Mesenchymal stem cell (in vitro differentiated cells and primary cell): Measurements from ENCODE around the gene SEC24C. TPM values are rescaled to one million over a fixed set of nuclear protein-coding genes. Genes with fewer than 3 reads are reported as not detected.

ENCODE experiments used
- DNase-seq: peaks from one replicate; pipeline ENCODE4 v3.0.0-alpha.2; 2013
- H2AFZ ChIP-seq: one replicate; pipeline ENCODE4 v1.6.1; 2013; ENCODE audit warnings: low read depth, mild to moderate bottlenecking, control low read depth, inconsistent platforms, low read length, moderate library complexity
- H2AK5ac ChIP-seq: 2 replicates; pipeline ENCODE4 v1.6.1; 2013; ENCODE audit warnings: low read length, moderate library complexity, mild to moderate bottlenecking, inconsistent platforms; ENCODE audit not compliant: severe bottlenecking
- H2BK120ac ChIP-seq: one replicate; pipeline ENCODE4 v1.6.1; 2013; ENCODE audit warnings: low read depth, mild to moderate bottlenecking, inconsistent platforms, low read length, moderate library complexity
- H2BK12ac ChIP-seq, 2 experiments: one replicate each; pipeline ENCODE4 v1.6.1; 2013; ENCODE audit warnings: inconsistent platforms in 2 of 2, low read length in 2 of 2, mild to moderate bottlenecking in 2 of 2, moderate library complexity in 2 of 2, control low read depth in 1 of 2
- H2BK15ac ChIP-seq: one replicate; pipeline ENCODE4 v1.6.1; 2013; ENCODE audit warnings: mild to moderate bottlenecking, low read depth, inconsistent platforms; ENCODE audit not compliant: poor library complexity, severe bottlenecking
- H2BK5ac ChIP-seq: 2 replicates; pipeline ENCODE4 v1.6.1; 2013; ENCODE audit warnings: low read depth, mild to moderate bottlenecking, low read length, control low read depth, inconsistent platforms; ENCODE audit not compliant: poor library complexity, severe bottlenecking
- H3K14ac ChIP-seq, 2 experiments: one replicate each; pipeline ENCODE4 v1.6.1; 2013; ENCODE audit warnings: inconsistent platforms in 2 of 2, low read length in 2 of 2, control low read depth in 1 of 2, mild to moderate bottlenecking in 1 of 2, moderate library complexity in 1 of 2
- H3K18ac ChIP-seq, 2 experiments: one replicate each; pipeline ENCODE4 v1.6.1; 2013; ENCODE audit warnings: inconsistent platforms in 2 of 2, low read length in 2 of 2, control low read depth in 1 of 2, low read depth in 1 of 2, mild to moderate bottlenecking in 1 of 2
- H3K23ac ChIP-seq, 2 experiments: one replicate each; pipeline ENCODE4 v1.6.1; 2013; ENCODE audit warnings: inconsistent platforms in 2 of 2, low read length in 2 of 2, mild to moderate bottlenecking in 2 of 2, moderate library complexity in 2 of 2, control low read depth in 1 of 2
- H3K27ac ChIP-seq: 2 replicates; pipeline ENCODE4 v1.5.1; 2013; ENCODE audit warnings: mild to moderate bottlenecking, moderate library complexity, low read length, control low read depth, inconsistent platforms; ENCODE audit not compliant: poor library complexity, severe bottlenecking
- H3K27me3 ChIP-seq, 2 experiments: 2 replicates each; pipeline versions ENCODE4 v1.6.1 to v1.7.0; 2013; ENCODE audit warnings: low read length in 2 of 2, mild to moderate bottlenecking in 2 of 2, moderate library complexity in 2 of 2, control low read depth in 1 of 2, inconsistent platforms in 1 of 2; ENCODE audit not compliant: control insufficient read depth in 1 of 2, insufficient read depth in 1 of 2
- H3K36me3 ChIP-seq, 2 experiments: 2 replicates each; pipeline versions ENCODE4 v1.6.1 to v1.7.0; 2013; ENCODE audit warnings: low read length in 2 of 2, control low read depth in 1 of 2, inconsistent platforms in 1 of 2, low read depth in 1 of 2, mild to moderate bottlenecking in 1 of 2; ENCODE audit not compliant: insufficient read depth in 2 of 2, control insufficient read depth in 1 of 2
- H3K4ac ChIP-seq, 2 experiments: one replicate each; pipeline ENCODE4 v1.6.1; 2013; ENCODE audit warnings: inconsistent platforms in 2 of 2, low read length in 2 of 2, mild to moderate bottlenecking in 2 of 2, moderate library complexity in 2 of 2, control low read depth in 1 of 2, low read depth in 1 of 2
- H3K4me1 ChIP-seq: 2 replicates; pipeline ENCODE4 v1.6.1; 2013; ENCODE audit warnings: low read depth, low read length, control low read depth; ENCODE audit not compliant: control insufficient read depth, insufficient read depth
- H3K4me2 ChIP-seq: 2 replicates; pipeline ENCODE4 v1.6.1; 2013; ENCODE audit warnings: low read length, mild to moderate bottlenecking, inconsistent platforms; ENCODE audit not compliant: poor library complexity, severe bottlenecking
- H3K4me3 ChIP-seq, 2 experiments: 2 replicates each; pipeline versions ENCODE4 v1.5.1 to v1.7.0; 2013; ENCODE audit warnings: low read length in 2 of 2, mild to moderate bottlenecking in 2 of 2, control low read depth in 1 of 2, low read depth in 1 of 2; ENCODE audit not compliant: insufficient read depth in 1 of 2
- H3K79me1 ChIP-seq: replicated peaks from 2 replicates; pipeline ENCODE4 v1.6.1; 2013; ENCODE audit warnings: mild to moderate bottlenecking, control low read depth, low read length, inconsistent platforms; ENCODE audit not compliant: poor library complexity, severe bottlenecking
- H3K9ac ChIP-seq: 2 replicates; pipeline ENCODE4 v1.7.0; 2013; ENCODE audit warnings: mild to moderate bottlenecking, low read length, moderate library complexity
- H3K9me3 ChIP-seq: 2 replicates; pipeline ENCODE4 v1.7.0; 2013; ENCODE audit warnings: mild to moderate bottlenecking, low read length; ENCODE audit not compliant: control insufficient read depth
- H4K8ac ChIP-seq: one replicate; pipeline ENCODE4 v1.6.1; 2013; ENCODE audit warnings: inconsistent platforms, mild to moderate bottlenecking, low read length, moderate library complexity
- H4K91ac ChIP-seq: one replicate; pipeline ENCODE4 v1.6.1; 2013; ENCODE audit warnings: mild to moderate bottlenecking, low read length, inconsistent platforms
- WGBS: methylation state at CpG from one replicate; pipeline ENCODE4 v1.1.7; 2013; ENCODE audit warnings: mixed read lengths; 5-methylcytosine and 5-hydroxymethylcytosine counted together
- small RNA-seq: library from polyadenylated mRNA; stranded (forward); fragments of <200 nt; extraction: miRNeasy Mini kit (QIAGEN cat#:217004); gene quantifications from one replicate; pipeline ENCODE3, GENCODE V24; 2013; ENCODE audit warnings: low read depth

The SEC24C gene

GRCh38 chr10:73819513-73820093 lies 75.4 kb downstream of the SEC24C start:
- Histone ChIP-seq H3K18ac (no peak overlapping the region), H2AK5ac (no peak overlapping the region), H4K8ac (no peak overlapping the region), H3K79me1 (peaks cover 2% of the 10 kb centered on the region), H3K4me2 (no peak overlapping the region), H3K27ac (no peak overlapping the region), H2AFZ (no peak overlapping the region), H3K4me1 (peaks cover 6% of the 10 kb centered on the region), H3K4ac (no peak overlapping the region), H3K9me3 (no peaks in the 10 kb centered on the region), H3K23ac (no peak overlapping the region), H2BK120ac (no peak overlapping the region), H3K9ac (no peak overlapping the region), H2BK12ac (no peak overlapping the region), H3K27me3 (no peaks in the 10 kb centered on the region), H2BK15ac (no peak overlapping the region), H3K36me3 (peaks cover 44 to 63% of the 10 kb centered on the region in 2 experiments), H3K14ac (no peak overlapping the region), H4K91ac (no peak overlapping the region), H3K4me3 (no peak overlapping the region), H2BK5ac (no peak overlapping the region)
- no peak for DNase-seq
- WGBS, result 92% methylated on average over 20 of the region's 20 CpGs

Small RNA genes lying within 50 kb of the gene (small RNA-seq; reads per million reads assigned to genes)
- gene AC022400.4, result not detected
- not detected for gene AC022400.9
- gene RNA5SP320, result not detected
- not detected for gene ZSWIM8-AS1
